Body of pancreas (tissue), 4 donors: ENCODE measurements around the gene METTL1.

Experiments used
- POLR2A ChIP-seq, 3 donors: fragments of 450-650 bp; IDR thresholded peaks; one replicate each; pipeline ENCODE4 v1.6.1; 2016; ENCODE audit warnings: antibody characterized with exemption in 3 of 3, mild to moderate bottlenecking in 2 of 3
- TF ChIP-seq, protein P1 (sequence below), 7 experiments: fragments of 450-650 bp in 4 of 7; fragments of 200-600 bp in 3 of 7; sonication (generic) in 3 of 7; IDR thresholded peaks; one replicate each; pipeline ENCODE4 v1.5.1; 2016 to 2019; ENCODE audit warnings: antibody characterized with exemption in 7 of 7

DNA sequence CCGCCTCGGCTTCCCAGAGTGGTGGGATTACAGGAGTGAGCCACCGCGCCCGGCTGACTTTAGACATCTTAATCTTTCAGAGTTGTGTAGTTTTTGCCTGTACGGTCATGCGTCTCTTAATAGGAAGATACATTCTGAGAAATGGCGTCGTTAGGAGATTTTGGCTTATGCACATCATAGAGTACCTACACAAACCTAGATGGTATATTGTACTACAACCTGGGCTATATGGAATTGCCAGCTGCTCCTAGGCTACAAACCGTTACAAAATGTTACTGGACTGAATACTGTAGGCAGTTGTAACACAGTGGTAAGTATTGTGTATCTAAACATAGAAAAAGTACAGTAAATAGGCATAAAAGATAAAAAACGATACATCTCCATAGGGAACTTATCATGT, 12.0 kb upstream of the METTL1 start:
- TF ChIP-seq, protein P1, sequence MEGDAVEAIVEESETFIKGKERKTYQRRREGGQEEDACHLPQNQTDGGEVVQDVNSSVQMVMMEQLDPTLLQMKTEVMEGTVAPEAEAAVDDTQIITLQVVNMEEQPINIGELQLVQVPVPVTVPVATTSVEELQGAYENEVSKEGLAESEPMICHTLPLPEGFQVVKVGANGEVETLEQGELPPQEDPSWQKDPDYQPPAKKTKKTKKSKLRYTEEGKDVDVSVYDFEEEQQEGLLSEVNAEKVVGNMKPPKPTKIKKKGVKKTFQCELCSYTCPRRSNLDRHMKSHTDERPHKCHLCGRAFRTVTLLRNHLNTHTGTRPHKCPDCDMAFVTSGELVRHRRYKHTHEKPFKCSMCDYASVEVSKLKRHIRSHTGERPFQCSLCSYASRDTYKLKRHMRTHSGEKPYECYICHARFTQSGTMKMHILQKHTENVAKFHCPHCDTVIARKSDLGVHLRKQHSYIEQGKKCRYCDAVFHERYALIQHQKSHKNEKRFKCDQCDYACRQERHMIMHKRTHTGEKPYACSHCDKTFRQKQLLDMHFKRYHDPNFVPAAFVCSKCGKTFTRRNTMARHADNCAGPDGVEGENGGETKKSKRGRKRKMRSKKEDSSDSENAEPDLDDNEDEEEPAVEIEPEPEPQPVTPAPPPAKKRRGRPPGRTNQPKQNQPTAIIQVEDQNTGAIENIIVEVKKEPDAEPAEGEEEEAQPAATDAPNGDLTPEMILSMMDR (IDR thresholded peaks at IDR 0.05): no peak
- TF ChIP-seq POLR2A (IDR thresholded peaks at IDR 0.05): no peak
